Neural progenitor cell (in vitro differentiated cells): ENCODE data around the gene CAV3. TPM values are rescaled to one million over a fixed set of nuclear protein-coding genes. Genes with fewer than 3 reads are reported as not detected.

ENCODE experiments used
- DNase-seq: peaks from one replicate; pipeline ENCODE4 v3.0.0-alpha.2; 2016; ENCODE audit warnings: low spot score
- H2AFZ ChIP-seq: fragments of 200-600 bp; sonication (generic); replicated peaks from 2 replicates; pipeline ENCODE4 v1.6.1; 2016; ENCODE audit warnings: antibody characterized with exemption
- H3F3A ChIP-seq: fragments of 200-600 bp; sonication (generic); 2 replicates; pipeline ENCODE4 v1.6.1; 2016; ENCODE audit warnings: antibody characterized with exemption, low read depth
- H3K27ac ChIP-seq: fragments of 200-600 bp; sonication (generic); 2 replicates; pipeline ENCODE4 v1.5.1; 2016; ENCODE audit warnings: mild to moderate bottlenecking
- H3K27me3 ChIP-seq: fragments of 200-600 bp; sonication (generic); 2 replicates; pipeline ENCODE4 v1.6.1; 2016; ENCODE audit warnings: mild to moderate bottlenecking, moderate library complexity
- H3K36me3 ChIP-seq: fragments of 200-600 bp; sonication (generic); 2 replicates; pipeline ENCODE4 v1.5.1; 2016
- H3K4me1 ChIP-seq: fragments of 200-600 bp; sonication (generic); 2 replicates; pipeline ENCODE4 v1.6.1; 2016; ENCODE audit warnings: mixed run types
- H3K4me2 ChIP-seq: fragments of 200-600 bp; sonication (generic); 2 replicates; pipeline ENCODE4 v1.6.1; 2016
- H3K4me3 ChIP-seq: fragments of 200-600 bp; sonication (generic); 2 replicates; pipeline ENCODE4 v1.5.1; 2016
- H3K79me2 ChIP-seq: fragments of 200-600 bp; sonication (generic); 2 replicates; pipeline ENCODE4 v1.6.1; 2016; ENCODE audit warnings: low read depth
- H3K9ac ChIP-seq: fragments of 200-600 bp; sonication (generic); 2 replicates; pipeline ENCODE4 v1.6.1; 2016
- H3K9me3 ChIP-seq: fragments of 200-600 bp; sonication (generic); 2 replicates; pipeline ENCODE4 v1.5.1; 2016; ENCODE audit warnings: low read depth
- H4K20me1 ChIP-seq: fragments of 200-600 bp; sonication (generic); 2 replicates; pipeline ENCODE4 v1.6.1; 2016; ENCODE audit warnings: low read depth
- H3K27ac Mint-ChIP-seq: 3 replicates; pipeline ENCODE4 v1.8.0; 2021; ENCODE audit warnings: mixed read lengths
- H3K27me3 Mint-ChIP-seq: 2 replicates; pipeline ENCODE4 v1.8.0; 2022; ENCODE audit warnings: low read depth, mild to moderate bottlenecking, inconsistent platforms, moderate library complexity, mixed read lengths; ENCODE audit not compliant: insufficient read depth
- H3K36me3 Mint-ChIP-seq: 3 replicates; pipeline ENCODE4 v1.8.0; 2021; ENCODE audit warnings: mixed read lengths
- H3K4me1 Mint-ChIP-seq: 3 replicates; pipeline ENCODE4 v1.8.0; 2021; ENCODE audit warnings: mixed read lengths
- H3K4me3 Mint-ChIP-seq: 3 replicates; pipeline ENCODE4 v1.8.0; 2021; ENCODE audit warnings: mild to moderate bottlenecking, moderate library complexity, mixed read lengths
- H3K9me3 Mint-ChIP-seq: 3 replicates; pipeline ENCODE4 v1.8.0; 2020; ENCODE audit warnings: mixed read lengths
- CTCF ChIP-seq: fragments of 200-600 bp; sonication (generic); IDR thresholded peaks from 2 replicates; pipeline ENCODE4 v1.5.1; 2017; ENCODE audit warnings: antibody characterized with exemption, mild to moderate bottlenecking
- EZH2 ChIP-seq: fragments of 200-600 bp; sonication (generic); IDR thresholded peaks from 2 replicates; pipeline ENCODE4 v1.6.1; 2017; ENCODE audit warnings: antibody characterized with exemption, mild to moderate bottlenecking, moderate library complexity
- EZH2phosphoT487 ChIP-seq: fragments of 200-600 bp; sonication (generic); IDR thresholded peaks from 2 replicates; pipeline ENCODE4 v1.6.1; 2017; ENCODE audit warnings: antibody characterized with exemption
- total RNA-seq: library from RNA; depleted of rRNA; stranded (reverse); fragments of >200 nt; gene quantifications from 2 replicates; pipeline ENCODE4 v1.2.3, GENCODE V29; 2015; ENCODE audit warnings: low replicate concordance

CAV3 gene
- total RNA-seq, 1 donor from 2014 or later: not detected

- TF ChIP-seq EZH2phosphoT487 (no peak), CTCF (no peak)
- Histone ChIP-seq H3K79me2 (no peaks in the 10 kb centered on the region), H3F3A (no peaks in the 10 kb centered on the region), H3K4me1 (peaks cover 19% of the 10 kb centered on the region), H3K9ac (no peak overlapping the region), H3K9me3 (no peaks in the 10 kb centered on the region), H2AFZ (no peak overlapping the region), H3K4me2 (no peak overlapping the region), H4K20me1 (no peaks in the 10 kb centered on the region), H3K27me3 (no peaks in the 10 kb centered on the region), H3K36me3 (no peaks in the 10 kb centered on the region), H3K27ac (no peak overlapping the region), H3K4me3 (no peak overlapping the region)
- Mint-ChIP-seq H3K9me3 (no peaks in the 10 kb centered on the region), H3K27ac (no peak overlapping the region), H3K27me3 (peaks cover 4% of the 10 kb centered on the region), H3K36me3 (no peaks in the 10 kb centered on the region), H3K4me3 (no peak overlapping the region), H3K4me1 (peaks cover 38% of the 10 kb centered on the region)
- DNase-seq: no peak
Measured at GRCh38 chr3:8739757-8740504, 6.3 kb downstream of the CAV3 start.

- H3K4me1 Mint-ChIP-seq: peaks cover 36% of the 10 kb centered on the region
- H3K27ac Mint-ChIP-seq: peak overlapping the region; percentile 54
- DNase-seq: peak; percentile 78
- H3K4me3 Mint-ChIP-seq: peak overlapping the region; percentile 76
- peaks cover 2% of the 10 kb centered on the region for H3K36me3 Mint-ChIP-seq
- Histone ChIP-seq H3K79me2 (no peaks in the 10 kb centered on the region), H3K27ac (no peak overlapping the region), H3K9ac (no peak overlapping the region), H3K27me3 (no peaks in the 10 kb centered on the region), H3K4me2 (peak overlapping the region; percentile 71), H3K9me3 (no peaks in the 10 kb centered on the region), H3K36me3 (no peaks in the 10 kb centered on the region), H3F3A (no peaks in the 10 kb centered on the region), H3K4me3 (peak overlapping the region; percentile 24), H4K20me1 (no peaks in the 10 kb centered on the region), H3K4me1 (peaks cover 19% of the 10 kb centered on the region), H2AFZ (peak overlapping the region; percentile 71)
- TF ChIP-seq CTCF (no peak), EZH2phosphoT487 (no peak)
- no peaks in the 10 kb centered on the region for H3K27me3 Mint-ChIP-seq
- H3K9me3 Mint-ChIP-seq: no peaks in the 10 kb centered on the region
Measured at GRCh38 chr3:8741581-8742261, 8.1 kb downstream of the CAV3 start.

GRCh38 chr3:8743021-8743601 is 9.5 kb downstream of the CAV3 start:
- no peak for DNase-seq
- H3K9me3 Mint-ChIP-seq: no peaks in the 10 kb centered on the region
- Histone ChIP-seq H3K79me2 (no peaks in the 10 kb centered on the region), H3K9ac (no peak overlapping the region), H3K9me3 (no peaks in the 10 kb centered on the region), H3K4me3 (no peak overlapping the region), H4K20me1 (no peaks in the 10 kb centered on the region), H3K36me3 (no peaks in the 10 kb centered on the region), H3K4me2 (no peak overlapping the region), H3F3A (no peaks in the 10 kb centered on the region), H2AFZ (no peak overlapping the region), H3K27me3 (no peaks in the 10 kb centered on the region), H3K4me1 (peaks cover 19% of the 10 kb centered on the region), H3K27ac (no peak overlapping the region)
- H3K27ac Mint-ChIP-seq: no peak overlapping the region
- peaks cover 2% of the 10 kb centered on the region for H3K36me3 Mint-ChIP-seq
- no peak overlapping the region for H3K4me3 Mint-ChIP-seq
- no peak for TF ChIP-seq EZH2phosphoT487
- H3K4me1 Mint-ChIP-seq: peaks cover 36% of the 10 kb centered on the region
- H3K27me3 Mint-ChIP-seq: no peaks in the 10 kb centered on the region

- Histone ChIP-seq H3K79me2 (no peaks in the 10 kb centered on the region), H3K27me3 (no peaks in the 10 kb centered on the region), H4K20me1 (no peaks in the 10 kb centered on the region), H3K4me1 (peaks cover 19% of the 10 kb centered on the region), H3K27ac (no peak overlapping the region), H3K4me3 (no peak overlapping the region), H3K4me2 (peak overlapping the region; percentile 10), H3K9me3 (no peaks in the 10 kb centered on the region), H3K9ac (no peak overlapping the region), H3K36me3 (no peaks in the 10 kb centered on the region), H2AFZ (no peak overlapping the region), H3F3A (no peaks in the 10 kb centered on the region)
- no peak for DNase-seq
- Mint-ChIP-seq H3K4me1 (peaks cover 36% of the 10 kb centered on the region), H3K36me3 (peaks cover 2% of the 10 kb centered on the region), H3K9me3 (no peaks in the 10 kb centered on the region), H3K27ac (no peak overlapping the region), H3K27me3 (no peaks in the 10 kb centered on the region), H3K4me3 (no peak overlapping the region)
- no peak for TF ChIP-seq EZH2
- no peak for TF ChIP-seq CTCF
- no peak for TF ChIP-seq EZH2phosphoT487
Measured at GRCh38 chr3:8743911-8744310, 10.3 kb downstream of the CAV3 start.
